NCI-H1105 treated with DMSO at 0.1 percent for 48 hours (cell line): ENCODE results near the gene PRRX2.
"Not testable (repeated sequence)": the region's sequence is repeated elsewhere in the genome, so short reads cannot be mapped to it uniquely, and the experiment has no call there.

Experiments used
- DNase-seq: peaks from one replicate; lab custom pipeline; 2025; lab: John Stamatoyannopoulos, UW

The PRRX2 gene

GRCh38 chr9:129654554-129655040, 10.8 kb upstream of the PRRX2 start:
- DNase-seq, result no peak

DNA sequence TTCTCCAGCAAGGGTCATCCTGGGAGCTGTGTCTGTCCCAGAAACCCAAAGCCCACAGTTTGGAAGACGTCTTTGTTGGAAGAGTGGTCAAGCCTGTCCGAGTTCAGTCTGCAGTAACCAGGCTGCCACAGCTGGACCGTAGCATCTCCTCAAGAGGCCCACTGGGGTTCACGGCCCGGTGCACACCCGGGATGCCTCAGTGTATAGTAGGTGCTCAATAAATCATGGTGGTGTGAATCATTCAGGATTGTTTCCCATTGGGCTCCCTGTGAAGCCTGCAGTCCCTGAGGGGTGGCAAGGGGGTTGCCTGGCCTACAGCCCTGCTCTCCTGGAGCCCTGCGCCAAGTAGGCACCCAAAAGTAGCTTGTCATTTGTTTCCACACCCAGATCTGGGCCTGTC, 10.3 kb upstream of the PRRX2 start:
- DNase-seq, result no peak

DNA sequence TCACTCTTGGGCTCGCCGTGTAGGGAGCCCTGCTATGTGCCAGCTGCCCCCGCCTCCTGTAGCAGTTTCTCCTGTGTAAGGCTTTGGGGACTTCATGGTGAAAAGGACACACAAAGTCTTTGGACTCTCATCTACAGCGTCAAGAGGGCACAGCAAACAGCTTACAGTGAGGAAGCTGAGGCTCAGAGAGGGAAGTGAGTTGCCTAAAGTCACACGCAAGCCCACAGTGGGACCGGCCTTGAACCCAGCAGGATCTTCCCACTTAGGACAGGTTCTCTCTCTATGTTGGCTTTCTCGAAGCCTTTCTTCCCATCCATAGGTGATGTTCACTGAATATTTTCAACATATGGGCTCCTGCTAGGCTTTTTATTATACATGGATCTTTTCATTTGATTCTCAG, 9.8 kb upstream of the PRRX2 start:
- no peak for DNase-seq

DNA sequence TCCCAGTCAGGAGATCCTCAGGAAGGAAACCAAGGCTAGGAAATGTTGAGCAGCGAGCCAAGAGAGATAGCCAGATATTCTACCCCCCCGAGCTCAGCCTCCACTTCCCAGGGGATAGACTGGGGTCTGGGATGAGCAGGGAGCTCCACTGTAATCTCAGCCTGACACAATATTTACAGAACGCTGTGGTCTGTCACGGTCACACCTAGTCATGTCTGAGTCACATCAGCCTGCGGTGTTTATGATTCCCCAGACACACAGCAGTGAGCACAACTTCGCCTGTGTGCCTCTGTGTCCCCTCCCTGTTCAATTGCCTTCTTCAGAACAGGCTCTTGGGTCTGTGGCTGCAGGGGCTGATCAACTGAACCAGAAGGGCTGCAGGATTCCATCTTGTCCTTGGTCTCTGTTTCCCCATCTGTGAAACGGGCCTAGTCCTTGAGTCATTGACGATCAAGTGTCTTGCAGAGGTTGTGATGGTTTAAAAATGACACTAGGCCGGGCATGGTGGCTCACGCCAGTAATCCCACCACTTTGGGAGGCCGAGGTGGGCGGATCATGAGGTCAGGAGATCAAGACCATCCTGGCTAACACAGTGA, 8.6 kb upstream of the PRRX2 start:
- DNase-seq, result no peak

GRCh38 chr9:129661029-129661428, 4.4 kb upstream of the PRRX2 start:
- DNase-seq, result no peak

DNA sequence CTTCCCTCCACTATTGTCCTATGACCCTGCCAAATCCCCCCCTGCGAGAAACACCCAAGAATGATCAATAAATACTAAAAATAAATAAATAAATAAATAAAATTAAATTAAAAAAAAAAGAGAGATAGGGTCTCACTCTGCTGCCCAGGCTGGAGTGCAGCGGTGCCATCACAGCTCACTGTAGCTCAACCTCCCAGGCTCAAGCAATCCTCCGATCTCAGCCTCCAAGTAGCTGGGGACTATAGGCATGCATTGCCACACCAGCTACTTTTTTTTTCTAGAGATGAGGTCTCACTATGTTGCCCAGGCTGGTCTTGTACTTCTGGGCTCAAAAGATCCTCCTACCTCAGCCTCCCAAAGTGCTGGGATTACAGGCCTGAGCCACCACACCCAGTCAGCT, 3.2 kb upstream of the PRRX2 start:
- DNase-seq, result not testable (repeated sequence)

GRCh38 chr9:129664746-129665388, 580 bp upstream of the PRRX2 start:
- no peak for DNase-seq

DNA sequence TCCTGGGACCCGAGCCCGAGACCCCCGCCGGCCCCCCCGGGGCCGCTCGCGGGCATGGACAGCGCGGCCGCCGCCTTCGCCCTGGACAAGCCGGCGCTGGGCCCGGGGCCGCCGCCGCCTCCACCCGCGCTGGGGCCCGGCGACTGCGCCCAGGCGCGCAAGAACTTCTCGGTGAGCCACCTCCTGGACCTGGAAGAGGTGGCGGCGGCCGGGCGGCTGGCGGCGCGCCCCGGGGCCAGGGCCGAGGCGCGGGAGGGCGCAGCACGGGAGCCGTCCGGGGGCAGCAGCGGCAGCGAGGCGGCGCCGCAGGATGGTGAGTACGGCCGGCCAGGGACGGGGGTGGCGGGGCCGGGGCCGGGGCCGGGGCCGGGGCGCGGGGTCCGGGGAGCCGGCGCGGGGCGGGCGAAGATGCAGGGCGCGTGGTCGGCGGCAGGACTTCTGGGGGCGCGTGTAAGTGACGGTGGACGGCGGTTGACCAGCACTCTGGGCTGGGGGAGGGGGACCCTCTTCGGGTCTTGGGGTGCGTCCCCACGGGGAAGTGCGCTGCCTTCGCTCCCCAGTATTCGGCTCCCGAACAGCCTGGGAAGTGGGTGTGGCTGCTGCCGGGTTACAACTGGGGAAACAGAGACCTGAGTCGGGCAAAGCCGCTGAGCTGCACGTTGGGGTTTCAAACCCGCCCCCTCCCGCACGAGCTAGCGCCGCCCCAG, 520 bp downstream of the PRRX2 start:
- DNase-seq, result no peak

- DNase-seq, result no peak
Measured at GRCh38 chr9:129666575-129666974, 1.1 kb downstream of the PRRX2 start.

DNA sequence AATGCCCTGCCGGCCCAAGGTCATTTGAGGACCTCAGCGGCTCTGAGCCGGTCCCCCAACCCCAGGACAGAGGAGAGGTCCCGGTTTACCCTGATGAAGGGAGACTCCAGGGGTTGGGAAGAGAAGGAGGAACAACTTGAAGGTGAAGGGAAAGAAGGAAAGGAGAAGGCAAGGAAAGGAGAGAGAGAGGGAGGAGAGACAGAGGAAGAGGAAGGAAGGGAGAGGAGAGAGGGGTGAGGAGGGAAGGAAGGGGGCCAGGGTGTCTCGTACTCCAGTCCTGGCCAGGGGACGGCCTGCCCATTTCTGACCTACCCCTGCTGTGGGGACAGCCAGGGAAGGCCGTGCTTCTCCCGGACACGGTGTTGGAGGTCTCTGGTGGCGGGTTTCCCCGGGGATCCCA, 1.9 kb downstream of the PRRX2 start:
- DNase-seq, result no peak

GRCh38 chr9:129667850-129668249, 2.4 kb downstream of the PRRX2 start:
- no peak for DNase-seq

DNA sequence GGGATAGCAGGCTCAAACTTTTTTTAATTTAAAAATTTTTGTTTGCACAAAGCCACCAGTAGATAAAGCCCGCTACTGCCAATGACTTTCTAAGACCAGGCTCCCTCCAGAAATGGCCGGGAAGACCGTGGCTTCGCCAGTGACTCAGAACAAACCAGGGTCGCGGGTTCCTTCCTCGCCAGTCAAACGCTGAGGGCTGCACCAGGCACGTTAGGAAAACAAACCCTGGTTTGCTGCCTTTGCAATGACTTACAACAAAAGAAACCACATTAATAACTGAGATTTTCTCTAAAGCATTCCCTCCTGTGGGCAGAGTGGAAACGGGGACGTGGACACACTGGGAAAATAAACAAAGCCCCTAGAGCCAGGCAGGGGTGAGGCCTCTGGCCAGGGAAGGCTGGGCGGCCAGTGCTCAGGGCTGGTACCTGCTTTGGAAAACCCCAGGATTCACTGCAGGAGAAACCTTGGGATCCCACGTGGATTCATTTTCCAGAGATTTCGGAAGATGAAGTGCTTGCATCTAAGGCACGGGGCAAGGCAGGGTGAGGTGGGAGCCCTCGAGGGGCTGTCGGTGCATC, 3.8 kb downstream of the PRRX2 start:
- no peak for DNase-seq

DNA sequence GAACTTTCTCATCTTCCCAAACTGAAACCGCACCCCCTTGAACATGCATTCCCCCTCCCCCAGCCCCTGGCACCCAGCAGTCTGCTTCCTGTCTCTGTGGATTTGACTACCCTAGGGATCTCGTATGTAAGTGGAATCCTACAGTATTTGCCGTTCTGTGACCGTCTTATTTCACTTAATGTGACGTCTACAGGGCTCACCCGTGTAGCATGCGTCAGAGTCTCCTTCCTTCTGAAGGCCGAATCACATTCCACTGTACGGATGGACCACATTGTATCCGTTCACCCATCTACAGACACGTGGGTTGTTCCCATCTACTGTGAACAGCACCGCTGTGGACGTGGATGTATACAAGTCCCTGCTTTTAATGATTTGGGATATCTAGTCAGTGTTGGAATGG, 4.5 kb downstream of the PRRX2 start:
- no peak for DNase-seq

DNA sequence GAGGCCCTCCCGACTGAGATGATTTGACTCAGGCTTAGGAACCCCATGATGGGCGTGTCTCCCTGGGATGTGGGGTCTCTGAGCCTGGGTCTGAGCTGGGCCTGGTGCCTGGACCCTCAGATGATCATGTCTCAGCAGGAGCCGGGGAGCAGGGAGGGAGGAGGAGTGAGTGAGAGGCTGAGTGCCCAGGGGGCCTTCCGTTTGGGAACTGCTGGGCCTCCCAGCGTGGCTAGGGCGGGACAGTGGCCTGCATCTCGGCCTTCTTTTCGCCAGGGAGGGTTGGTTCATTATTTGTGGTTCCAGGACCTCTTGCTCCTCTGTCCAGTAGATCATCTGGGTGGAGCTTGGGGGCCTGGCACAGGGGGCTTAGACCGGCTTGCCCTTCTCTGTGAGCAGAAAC, 5.6 kb downstream of the PRRX2 start:
- no peak for DNase-seq

DNA sequence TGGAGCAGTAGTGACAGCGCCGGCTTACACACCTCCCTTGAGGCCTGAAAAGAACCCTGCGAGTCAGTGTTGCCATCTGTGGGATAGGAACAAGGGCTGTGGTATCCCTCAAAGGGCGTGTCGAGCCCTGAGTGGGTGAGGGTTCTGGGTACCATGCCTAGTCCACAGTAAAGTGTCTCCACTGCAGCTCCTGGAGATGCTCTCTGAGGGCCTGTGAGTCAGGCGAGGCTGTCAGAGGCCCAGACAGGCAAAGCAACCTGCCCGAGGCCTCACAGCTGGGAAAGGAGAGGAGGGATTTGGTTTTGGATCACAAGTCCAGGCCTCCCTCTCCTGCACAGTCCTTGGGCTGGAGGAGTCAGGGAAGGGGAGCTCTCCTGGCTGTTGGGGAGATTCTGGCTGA, 6.1 kb downstream of the PRRX2 start:
- no peak for DNase-seq

DNA sequence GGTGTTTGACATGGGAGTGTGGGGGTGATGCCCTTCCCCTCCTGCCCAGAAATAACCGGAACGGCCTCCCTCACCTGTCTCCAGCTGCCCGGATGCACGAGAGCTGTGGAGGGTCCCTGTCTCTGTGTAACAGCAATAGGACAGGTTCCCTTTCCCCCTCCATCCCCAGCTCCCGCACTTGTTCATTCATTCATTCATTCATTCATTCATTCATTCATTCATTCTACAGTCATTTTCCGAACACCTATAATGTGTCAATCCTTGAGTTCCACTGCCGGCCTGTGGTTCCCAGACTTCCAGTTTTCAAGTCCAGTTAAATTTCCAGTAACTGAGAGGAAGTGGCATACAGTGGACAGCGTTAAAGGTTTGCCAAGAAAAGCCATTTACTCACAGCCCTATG, 7.3 kb downstream of the PRRX2 start:
- DNase-seq, result no peak

DNA sequence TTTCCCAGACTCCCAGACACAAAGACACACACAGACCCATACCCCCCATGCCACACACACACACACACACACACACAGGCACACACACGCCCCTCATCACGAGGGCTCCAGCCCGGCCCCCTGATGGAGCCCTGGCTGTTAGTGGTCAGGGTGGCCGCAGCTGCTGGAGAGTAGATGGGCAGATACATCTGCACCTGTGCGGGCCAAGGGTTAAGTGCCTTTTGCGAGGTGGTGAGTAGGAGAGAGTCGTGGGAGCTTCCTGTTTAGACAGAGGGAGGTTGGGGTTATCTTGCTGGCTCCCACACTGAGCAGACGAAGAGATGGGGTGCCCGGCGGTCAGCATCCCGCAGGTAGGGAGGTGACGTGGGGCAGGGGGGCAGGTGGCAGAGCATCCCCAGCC, 8.2 kb downstream of the PRRX2 start:
- no peak for DNase-seq

- no peak for DNase-seq
Measured at GRCh38 chr9:129674229-129674628, 8.8 kb downstream of the PRRX2 start.

DNA sequence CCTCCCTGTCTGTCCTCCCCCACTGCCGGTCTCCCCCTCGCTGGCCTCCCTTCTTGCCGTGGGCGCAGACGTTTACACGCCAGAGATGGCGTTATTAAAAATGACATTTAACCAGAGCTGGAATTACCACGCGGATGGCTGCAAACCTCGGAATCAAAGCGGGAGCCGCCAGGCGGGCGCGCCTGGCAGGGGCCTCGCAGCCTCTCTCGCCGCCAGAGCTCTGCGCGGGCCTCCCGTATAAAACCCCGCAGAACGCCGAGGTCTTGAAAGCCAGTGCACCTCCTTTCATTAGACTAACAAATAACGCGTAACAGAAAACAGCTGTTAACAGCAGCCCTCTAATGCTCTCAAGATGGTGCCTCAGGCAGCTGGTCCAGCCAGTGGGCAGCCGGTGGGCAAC, 10.2 kb downstream of the PRRX2 start:
- DNase-seq, result no peak

DNA sequence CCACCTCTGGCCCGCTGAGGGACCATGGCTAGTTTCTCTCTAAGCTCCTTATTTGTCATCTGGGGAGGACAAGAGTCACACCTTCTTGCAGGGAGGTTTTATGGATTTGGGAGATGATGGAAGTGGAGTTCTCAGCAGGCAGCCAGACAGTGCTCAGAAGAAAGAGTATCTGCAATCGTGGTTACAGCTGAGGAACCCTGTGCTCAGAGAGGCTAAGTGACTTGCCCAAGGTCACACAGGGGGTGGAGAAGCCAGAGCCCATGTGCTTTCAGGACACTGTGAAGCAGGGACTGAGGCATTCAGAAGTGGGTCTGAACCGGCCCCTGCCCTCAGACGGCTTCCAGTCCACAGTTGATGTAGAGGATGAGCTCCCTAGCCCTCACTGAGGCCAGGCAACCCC, 10.8 kb downstream of the PRRX2 start:
- DNase-seq, result no peak

DNA sequence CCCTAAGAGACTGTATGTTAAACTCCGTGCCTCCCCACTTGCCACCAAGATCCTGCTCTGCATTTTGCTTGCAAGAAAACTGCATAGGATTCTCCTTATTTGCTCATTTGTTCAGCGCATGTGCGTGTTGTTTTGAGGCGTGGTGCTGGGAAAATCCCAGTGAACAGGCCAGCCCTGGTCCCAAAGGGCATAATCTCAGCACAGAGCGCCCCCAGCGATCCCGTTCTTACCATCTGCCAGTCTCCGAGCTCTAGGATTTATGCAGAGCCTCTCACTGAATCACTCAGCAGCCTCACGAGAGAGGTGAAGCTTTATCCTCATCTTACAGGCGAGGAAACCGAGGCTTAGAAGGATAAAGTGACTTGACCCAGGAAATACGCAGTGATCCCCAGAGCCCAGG, 11.5 kb downstream of the PRRX2 start:
- DNase-seq, result no peak

GRCh38 chr9:129677456-129677855, 12.0 kb downstream of the PRRX2 start:
- no peak for DNase-seq

GRCh38 chr9:129678844-129679243, 13.4 kb downstream of the PRRX2 start:
- DNase-seq, result no peak
